Stimulated activated CD4-positive, alpha-beta T cell treated with anti-CD3 and anti-CD28 coated beads, Interleukin-1b, Interleukin-23, amount 100 ng/mL, for 1 hour (primary cell): Measurements from ENCODE around the gene TXNDC11.

Experiments
- DNase-seq, 2 donors: peaks; one replicate each; pipeline ENCODE4 v3.0.0-alpha.2; 2020; ENCODE audit warnings: low read depth in 2 of 2

TXNDC11 gene

GRCh38 chr16:11755022-11755760 is 12.5 kb upstream of the TXNDC11 start:
- no peak for DNase-seq

- DNase-seq = no peak
These were observed 10.2 kb upstream of the TXNDC11 start for GRCh38 chr16:11752856-11753255.

DNA sequence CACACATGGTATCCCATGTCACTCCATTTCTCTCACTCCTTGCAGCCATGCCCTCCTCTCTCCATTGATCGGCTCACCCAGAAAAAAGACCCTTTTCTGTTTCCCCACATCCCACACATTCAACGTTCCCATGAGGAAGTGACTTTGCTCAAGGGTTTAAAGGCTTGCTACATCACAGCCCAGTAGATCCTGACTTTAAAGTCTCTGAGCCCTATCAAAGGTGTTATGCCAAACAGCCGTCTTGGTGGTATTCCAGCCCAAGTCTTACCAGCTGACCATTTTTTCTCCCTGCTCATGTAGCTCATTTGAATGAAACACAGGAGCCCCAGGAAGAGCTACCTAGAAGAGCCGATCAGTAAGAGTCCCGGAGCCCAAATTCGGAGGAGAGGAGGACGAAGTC is 7.4 kb upstream of the TXNDC11 start:
- DNase-seq = no peak

DNA sequence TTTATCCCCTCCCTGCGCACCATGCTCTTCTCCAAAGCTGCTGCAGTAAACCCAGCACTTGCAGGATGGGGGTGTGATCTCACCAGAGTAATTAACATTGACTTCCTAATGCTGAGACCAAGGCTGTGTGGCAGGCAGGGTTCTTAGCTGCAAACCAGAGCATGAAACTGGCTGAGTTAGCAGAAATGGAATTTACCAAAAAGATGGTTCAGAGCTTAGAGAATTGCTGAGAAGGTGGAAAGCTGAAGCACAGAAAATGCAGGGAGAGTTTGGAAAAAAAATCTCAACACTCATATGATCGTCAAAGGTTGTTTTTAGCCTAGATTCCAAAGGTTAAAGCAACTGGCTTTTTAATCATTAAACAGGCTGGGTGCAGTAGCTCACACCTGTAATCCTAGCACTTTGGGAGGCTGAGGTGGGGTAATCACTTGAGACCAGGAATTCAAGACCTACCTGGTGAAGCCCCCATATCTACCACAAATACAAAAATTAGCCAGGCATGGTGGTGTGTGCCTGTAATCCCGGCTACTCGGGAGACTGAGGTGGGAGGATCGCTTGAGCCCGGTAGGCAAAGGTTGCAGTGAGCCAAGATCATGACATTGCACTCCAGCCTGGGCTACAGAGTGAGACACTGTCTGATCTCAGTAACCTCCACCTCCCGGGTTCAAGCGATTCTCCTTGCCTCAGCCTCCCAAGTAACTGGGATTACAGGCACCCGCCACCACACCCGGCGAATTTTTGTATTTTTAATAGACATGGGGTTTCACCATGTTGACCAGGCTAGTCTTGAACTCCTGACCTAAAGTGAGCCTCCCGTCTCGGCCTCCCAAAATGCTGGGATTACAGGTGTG is 6.0 kb upstream of the TXNDC11 start:
- no peak for DNase-seq

- no peak for DNase-seq
These were observed 5.3 kb upstream of the TXNDC11 start for GRCh38 chr16:11747949-11748403.

DNA sequence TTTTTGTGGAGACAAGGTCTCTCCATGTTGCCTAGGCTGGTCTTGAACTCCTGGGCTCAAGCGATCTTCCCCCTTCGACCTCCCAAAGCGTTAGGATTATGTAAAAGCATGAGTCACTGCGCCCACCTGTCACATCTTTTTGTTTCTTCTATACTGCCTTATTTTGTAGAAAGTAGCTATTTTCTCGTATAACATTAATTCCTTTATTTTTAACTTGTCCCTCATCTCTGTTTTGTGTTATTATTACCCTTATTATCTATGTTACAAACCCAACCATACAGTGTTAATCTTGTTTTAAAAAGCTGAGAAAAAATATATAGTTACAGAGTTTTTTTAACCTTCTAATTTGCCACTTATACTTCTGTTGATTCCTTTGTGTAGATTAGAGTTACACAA is 1.4 kb upstream of the TXNDC11 start:
- no peak for DNase-seq

- DNase-seq = no peak
These were observed 834 bp upstream of the TXNDC11 start for GRCh38 chr16:11743308-11744074.

DNA sequence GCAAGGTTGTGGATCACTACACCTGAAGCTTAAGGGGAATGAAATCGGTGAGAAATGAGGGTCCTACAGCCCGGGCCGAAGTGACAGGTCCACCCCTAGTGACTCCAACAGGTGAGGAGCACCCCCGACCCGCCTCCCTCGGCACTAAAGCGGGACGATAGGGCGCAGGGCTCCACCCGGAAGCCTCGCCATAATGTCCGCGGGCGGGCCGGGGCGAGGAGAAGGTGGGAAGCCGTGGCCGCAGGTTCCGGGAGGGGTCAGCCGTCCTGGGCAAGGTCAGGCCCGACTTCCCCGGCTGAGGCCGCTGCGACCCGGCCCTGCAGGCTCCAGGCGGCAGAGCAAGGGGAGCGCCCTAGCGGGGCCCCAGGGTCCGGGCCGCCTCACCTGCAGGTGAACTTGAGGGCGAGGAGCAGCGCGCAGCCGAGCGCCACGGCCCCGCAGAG is 543 bp downstream of the TXNDC11 start:
- no peak for DNase-seq

- no peak for DNase-seq
These were observed 2.1 kb downstream of the TXNDC11 start for GRCh38 chr16:11740567-11740966.

DNA sequence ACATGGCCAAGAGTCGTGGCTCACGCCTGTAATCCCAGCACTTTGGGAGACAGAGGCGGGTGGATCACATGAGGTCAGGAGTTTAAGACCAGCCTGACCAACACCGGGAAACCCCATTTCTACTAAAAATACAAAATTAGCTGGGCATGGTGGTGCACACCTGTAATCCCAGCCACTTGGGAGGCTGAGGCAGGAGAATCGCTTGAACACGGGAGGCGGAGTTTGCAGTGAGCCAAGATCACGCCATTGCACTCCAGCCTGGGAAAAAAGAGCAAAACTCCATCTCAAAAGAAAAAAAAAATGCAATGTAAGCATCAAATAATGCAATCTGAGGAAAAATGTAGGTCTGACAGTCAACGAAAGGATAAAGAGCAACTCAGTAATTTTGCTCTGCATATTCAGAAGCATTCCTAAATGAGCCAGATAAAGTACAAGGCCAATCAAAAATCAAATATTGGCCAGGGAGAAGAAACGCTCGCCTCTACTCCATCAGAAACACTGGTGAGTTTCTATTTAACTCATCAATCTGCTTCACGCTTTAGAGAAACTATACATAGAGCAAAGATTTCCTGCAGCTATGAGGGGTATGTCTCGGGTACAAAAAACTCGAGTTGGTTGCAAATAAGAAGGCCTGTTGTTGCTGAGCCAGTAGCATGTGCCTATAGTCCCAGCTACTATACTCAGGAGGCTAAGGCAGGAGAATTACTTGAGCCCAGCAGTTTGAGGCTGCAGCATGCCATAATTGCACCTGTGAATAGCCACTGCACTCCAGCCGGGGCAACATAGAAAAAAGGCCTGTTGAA is 3.7 kb downstream of the TXNDC11 start:
- no peak for DNase-seq

GRCh38 chr16:11737713-11738112 is 4.9 kb downstream of the TXNDC11 start:
- DNase-seq = no peak

DNA sequence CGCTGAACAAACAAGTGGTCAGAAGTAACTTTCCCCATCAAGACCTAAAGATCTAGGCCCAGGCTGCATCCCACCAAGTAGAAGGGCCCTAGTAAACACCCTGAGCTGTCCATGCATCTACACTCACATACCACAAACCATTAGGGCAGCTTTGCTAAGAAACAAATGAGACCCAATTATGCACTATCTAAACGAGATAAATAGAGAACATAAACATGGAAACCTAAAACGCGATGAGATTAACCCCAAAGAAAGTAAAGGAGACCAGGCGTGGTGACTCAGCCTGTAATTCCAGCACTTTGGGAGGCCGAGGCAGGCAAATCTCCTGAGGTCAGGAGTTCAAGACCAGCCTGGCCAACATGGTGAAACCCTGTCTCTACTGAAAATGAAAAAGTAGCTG is 5.8 kb downstream of the TXNDC11 start:
- DNase-seq = no peak

- no peak for DNase-seq
These were observed 6.9 kb downstream of the TXNDC11 start for GRCh38 chr16:11735787-11736186.

DNA sequence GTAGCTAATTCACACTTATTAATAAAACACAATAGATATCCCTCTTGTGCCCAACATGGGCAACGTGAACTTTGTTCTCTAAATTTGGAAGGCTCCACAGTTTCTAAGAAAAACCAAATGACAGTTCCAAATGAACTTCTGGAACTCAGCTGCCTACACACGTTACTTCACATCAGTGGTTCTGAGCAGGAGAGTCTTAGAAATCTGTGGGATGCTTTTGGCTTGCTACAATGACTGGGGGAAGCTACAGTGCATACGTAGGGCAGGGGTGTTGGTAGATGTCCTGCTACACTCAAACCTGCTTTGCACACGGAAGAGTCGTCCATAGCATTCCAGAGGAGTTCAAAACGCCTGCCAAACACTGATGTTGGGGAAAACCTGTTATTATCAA is 8.0 kb downstream of the TXNDC11 start:
- no peak for DNase-seq

GRCh38 chr16:11734025-11734652 is 8.5 kb downstream of the TXNDC11 start:
- DNase-seq = no peak

DNA sequence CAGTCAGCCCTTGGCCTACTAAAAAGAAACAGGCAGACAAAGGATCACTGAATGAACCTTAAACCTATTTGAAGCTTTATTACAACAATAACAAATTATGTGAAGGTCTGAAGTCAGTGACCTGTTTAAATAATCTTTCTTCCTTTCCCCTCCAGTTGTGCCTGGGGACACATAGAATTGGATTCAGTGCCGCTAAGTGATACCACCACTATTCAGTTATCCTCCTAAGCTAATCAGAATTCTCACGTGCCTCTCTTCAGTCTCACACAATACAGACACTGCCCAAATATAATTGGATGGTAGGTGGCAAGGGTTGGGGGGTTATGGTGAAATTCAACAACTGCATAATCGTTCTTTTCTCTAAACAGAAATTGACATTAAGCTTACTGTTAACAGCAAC is 11.4 kb downstream of the TXNDC11 start:
- no peak for DNase-seq

- no peak for DNase-seq
These were observed 12.9 kb downstream of the TXNDC11 start for GRCh38 chr16:11729787-11730186.

DNA sequence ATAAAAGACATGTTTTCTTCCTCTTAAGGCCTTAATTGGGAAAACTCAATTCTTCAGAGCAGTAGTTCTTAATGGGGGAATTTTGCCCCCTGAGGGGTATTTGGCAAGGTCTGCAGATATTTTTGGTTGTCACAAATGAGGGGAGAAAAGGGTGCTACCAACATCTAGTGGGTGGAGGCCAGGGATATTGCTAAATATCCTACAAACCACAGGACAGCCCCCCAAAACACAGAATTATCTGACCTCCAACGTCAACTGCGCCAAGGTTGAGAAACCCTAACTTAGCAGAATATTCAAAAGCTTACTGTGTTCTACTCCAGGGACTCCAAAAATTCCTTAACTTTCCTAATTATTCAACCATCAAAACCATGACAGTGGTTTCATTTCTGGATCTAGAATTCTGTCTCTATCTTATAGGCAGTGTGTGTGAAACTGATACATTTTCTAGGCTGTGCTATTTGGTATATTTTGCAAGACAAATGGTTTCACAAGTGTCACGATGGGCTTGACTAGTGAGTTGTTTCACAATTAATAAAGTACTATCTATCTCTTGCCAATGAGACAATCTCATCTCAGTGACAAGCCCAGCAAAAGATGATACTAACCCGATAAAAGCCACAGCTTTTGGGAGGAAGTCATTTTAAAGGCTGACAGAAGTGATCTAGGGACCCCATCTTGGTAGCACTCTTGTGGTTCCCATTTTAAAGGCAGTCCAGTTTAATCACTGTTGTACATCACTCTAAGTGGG is 14.7 kb downstream of the TXNDC11 start:
- DNase-seq = no peak

DNA sequence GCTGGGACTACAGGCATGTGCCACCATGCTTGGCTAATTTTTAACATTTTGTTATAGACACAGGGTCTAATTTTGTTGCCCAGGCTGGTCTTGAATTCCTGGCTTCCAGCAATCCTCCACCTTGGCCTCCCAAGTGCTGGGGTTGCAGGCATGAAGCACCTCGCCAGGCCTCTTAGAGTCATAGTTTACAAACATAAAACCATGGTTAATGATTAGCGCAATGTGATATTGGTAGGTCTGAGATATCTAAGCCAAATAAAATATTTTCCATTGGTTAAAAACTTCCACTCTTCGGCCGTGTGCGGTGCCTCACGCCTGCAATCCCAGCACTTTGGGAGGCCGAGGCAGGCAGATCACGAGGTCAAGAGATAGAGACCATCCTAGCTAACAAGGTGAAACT is 16.6 kb downstream of the TXNDC11 start:
- DNase-seq = no peak

GRCh38 chr16:11725457-11725856 is 17.2 kb downstream of the TXNDC11 start:
- DNase-seq = no peak
